Suppressor macrophage treated with lipopolysaccharide for 4 hours (primary cell): ENCODE results near the gene SWI5.
"Not testable (repeated sequence)": the region's sequence is repeated elsewhere in the genome, so short reads cannot be mapped to it uniquely, and the experiment has no call there.

ENCODE experiments used
- DNase-seq: peaks from one replicate; pipeline ENCODE4 v3.0.0-alpha.2; 2020

The SWI5 gene

DNA sequence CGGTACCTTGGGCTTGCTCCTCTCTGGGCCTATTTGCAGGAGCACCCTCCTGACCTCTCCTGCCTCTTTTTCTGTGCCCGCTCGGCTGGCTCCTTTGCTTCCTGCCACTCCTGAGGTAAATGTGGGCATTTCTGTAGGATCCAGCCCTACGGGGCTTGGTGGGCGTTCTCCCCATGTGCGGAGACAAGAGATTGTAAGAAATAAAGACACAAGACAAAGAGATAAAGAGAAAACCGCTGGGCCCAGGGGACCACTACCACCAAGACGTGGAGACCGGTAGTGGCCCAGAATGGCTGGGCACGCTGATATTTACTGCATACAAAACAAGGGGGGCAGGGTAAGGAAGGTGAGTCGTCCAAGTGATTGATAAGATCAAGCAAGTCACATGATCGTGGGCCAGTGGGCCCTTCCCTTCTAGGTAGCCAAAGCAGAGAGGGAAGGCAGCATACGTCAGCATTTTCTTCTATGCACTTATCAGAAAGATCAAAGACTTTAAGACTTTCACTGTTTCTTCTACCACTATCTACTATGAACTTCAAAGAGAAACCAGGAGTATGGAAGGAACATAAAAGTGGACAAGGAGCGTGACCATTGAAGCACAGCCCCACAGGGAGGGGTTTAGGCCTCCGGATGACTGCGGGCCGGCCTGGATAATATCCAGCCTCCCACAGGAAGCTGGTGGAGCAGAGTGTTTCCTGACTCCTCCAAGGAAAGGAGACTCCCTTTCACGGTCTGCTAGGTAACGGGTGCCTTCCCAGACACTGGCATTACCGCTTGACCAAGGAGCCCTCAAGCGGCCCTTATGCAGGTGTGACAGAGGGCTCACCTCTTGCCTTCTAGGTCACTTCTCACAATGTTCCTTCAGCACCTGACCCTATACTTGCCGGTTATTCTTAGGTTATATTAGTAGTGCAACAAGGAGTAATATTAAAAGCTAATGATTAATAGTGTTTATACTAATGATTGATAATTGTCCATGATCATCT lies 3.3 kb downstream of the SWI5 start:
- DNase-seq, result not testable (repeated sequence)

DNA sequence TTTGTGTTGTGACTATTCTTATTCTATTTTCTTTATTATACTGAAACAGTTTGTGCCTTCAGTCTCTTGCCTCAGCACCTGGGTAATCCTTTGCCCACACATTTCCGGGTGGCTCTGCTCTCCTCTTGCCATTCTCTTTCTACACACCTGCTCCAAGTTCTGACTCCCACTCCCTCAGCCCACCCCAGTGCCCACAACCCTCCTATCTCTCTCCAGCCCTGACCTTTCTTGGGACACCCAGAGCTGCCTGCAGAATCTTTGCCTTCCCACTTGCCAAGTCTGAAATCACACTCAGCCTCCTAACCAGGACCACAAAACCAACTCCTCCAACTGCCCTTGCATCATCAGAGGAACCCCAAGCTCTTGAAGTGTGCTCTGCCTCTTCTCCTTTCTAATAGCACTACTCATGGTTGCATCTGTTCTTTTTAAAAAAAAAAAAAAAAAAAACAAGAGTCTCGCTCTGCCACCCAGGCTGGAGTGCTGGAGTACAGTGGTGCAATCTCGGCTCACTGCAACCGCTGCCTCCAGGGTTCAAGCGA lies 4.1 kb downstream of the SWI5 start:
- no peak for DNase-seq

DNA sequence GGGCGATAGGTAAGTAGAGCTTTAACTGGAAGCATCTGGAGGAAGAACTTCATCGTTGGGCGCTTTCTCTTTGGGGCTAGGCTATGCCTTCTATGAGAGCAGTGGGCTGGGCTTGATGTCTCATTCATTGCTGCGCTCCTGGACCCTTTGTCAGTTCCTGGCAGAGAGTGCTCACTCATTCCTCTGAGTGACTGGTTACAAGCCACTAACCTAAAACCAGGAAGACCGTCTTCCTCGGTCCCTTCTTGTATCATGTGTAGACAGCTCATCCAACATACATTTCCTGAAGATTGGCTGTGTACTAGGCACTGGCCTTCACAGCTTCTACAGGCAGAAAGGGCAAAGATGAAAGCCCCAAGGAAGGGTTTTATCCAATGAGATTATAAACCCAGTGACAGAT lies 6.4 kb downstream of the SWI5 start:
- DNase-seq, result no peak

DNA sequence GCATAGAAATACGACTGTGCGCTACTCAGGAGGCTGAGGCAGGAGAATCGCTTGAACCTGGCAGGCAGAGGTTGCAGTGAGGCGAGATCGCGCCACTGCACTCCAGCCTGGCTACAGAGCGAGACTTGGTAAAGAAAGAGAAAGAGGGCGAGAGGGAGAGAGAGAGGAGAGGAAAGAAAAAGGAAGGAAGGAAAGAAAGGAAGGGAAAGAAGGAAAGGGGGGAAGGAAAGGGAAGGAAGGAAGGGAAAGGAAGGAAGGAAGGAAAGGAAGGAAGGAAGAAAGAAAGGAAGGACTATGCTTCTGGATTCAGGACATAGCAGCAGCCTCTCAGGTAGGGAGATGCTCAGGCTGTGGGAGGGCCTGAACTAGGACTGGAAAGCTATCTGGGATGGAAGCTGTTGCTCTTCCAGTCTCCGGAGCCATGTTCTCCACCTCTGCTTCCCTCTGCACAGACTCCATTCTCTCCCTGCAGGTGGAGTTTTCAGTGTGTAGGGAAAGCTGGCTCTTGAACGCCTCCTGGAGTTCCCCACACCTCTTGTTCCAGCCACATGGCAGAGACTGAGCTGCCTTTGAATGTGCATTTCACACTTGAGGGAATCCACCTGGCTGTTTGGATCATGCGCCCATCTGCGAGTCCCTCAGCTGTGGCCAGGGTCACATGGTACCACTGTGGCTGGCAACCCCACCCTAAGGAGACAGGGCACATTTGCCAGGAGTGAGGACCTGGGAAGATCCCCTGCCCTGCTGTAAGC lies 9.1 kb downstream of the SWI5 start:
- no peak for DNase-seq

DNA sequence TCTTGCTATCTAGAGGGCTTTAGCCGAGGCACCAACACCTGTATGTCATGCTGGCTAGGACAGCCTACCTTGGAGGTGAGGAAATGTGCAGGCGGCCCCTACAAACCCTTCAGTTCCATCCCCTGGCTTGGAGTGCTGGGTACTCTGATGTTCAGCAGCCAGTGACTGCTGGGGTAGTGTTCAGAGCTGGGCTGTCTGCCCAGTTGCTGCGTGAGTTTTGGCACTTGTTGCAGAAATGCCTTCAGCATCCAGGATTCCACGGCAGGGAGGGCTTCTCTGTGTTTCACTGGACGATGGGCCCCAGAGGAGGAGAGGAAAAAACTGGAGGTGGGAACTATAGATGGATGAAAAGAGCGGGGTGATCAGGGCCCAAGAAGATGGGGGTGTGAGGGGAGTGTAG lies 10.4 kb downstream of the SWI5 start:
- DNase-seq, result no peak

DNA sequence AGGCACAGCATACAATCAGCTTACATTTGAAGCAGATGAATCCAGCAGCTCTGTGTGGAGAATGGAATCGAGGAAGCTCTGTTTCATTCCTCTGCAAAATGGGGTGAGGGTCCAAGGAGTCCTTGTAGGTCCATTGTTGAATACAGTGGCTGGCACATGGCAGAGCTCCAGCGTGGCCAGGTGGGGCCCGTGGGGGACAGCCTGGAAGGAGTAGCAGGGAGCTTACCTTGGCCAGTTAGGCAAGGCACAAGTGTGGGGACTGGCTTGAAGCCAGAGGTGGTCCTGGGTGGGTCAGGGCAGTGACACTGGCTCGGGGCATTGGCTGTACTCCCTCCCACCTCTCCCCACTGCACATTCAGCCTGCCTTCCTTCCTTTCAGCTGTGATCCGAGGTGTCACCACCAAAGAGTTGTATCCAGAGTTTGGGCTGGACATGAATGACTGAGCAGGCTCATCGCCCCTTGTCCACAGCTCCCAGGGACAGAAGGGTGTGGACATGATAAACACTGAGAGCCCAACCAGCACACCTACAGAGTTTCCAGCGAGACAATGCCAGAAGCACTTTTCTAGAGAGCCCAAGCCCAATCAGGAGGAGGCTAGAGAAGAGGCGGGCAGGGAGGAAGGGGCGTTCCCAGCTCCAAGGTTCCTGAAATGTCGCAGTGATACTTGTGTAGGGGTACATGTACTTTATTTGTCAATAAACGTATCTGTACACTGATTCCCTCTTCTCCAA lies 12.4 kb downstream of the SWI5 start:
- DNase-seq, result no peak

DNA sequence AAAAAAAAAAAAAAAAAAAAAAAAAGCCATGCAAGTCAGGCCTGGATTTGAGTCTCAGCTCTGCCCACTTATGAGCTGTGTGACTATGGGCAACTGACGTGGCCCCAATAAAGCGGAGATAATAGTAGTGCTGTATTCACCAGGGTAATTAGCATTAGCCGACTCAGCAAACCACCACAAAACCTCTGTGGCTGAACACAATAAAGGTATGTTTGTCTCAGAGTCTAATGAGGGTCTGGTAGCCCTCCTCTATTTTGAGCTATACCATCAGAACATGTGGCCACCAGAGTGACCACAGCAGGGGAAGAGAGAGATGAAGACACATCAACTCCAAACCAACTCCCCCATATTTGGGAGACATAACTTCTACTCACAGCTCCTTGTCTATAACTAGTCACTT lies 15.9 kb downstream of the SWI5 start:
- no peak for DNase-seq

DNA sequence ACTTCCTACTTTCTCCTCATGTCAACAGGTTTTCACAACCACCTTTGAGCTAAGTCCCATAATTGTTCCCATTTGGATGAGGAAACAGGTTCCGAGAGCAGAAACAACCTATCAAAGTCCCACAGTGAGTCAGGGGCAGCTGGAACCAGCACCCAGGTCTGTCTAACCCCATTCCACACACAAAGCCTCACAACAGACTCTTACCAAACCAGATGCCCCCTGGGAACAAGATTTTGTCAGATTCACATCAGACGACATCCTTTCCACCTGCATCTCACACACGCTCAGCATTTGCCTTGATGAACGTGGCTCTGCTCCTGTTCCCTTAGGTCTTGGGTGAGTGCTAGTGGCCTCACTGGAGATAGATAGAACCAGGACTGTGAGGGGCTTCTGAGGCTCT lies 17.0 kb downstream of the SWI5 start:
- no peak for DNase-seq

DNA sequence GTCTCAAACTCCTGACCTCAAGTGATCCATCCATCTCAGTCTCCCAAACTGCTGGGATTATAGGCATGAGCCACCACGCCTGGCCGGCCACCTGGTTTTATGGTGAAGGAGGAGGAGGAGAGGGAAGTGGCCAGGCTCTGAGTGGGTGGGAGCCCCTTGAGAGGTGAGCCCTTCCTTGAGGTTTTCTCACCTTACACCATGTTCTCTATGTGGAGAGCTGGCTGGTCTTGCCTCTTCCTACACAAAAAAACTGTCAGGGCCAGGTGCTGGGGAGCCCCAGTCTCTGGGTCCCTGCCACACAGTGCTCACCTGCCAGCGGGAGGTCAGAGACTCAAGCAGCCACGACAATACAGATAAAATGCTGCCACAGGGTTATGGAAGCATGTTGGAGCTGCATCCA lies 18.1 kb downstream of the SWI5 start:
- DNase-seq, result no peak

DNA sequence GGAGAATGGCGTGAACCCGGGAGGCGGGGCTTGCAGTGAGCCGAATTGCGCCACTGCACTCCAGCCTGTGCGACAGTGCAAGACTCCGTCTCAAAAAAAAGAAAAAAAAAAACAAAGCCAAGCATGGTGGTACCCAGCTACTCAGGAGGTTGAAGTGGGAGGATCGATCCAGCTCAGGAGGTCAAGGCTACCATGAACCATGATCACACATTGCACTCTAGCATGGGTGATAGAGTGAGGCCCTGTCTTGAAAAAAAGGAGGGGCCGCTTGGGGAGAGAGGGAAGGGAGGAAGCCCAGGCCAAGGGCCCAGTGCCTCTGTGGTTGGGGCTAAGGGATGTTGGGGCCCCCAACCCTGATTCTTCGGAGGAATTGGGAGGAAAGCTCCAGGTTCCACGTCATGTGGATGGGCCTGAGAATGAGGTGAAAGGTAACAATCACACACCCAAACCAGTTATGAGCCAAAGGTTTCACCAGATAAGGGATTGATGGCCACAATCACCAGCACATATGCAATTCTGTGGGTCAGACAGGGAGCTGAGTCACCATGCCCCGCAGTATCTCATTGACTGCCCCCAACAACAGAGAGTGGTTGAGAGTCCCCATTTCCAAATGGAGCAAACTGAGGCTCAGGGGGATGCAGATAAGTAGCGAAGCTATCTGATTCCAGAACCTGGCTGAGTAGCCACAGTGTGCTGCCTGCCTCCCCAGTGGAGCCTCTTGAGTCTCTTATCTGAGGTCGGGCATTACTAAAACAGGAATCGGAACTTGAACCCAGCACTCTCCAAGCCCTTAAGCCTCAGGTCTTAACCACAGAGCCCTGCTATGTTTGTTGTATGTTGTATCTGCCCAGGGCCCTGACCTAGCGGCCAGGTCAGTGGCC lies 20.5 kb downstream of the SWI5 start:
- DNase-seq, result no peak

DNA sequence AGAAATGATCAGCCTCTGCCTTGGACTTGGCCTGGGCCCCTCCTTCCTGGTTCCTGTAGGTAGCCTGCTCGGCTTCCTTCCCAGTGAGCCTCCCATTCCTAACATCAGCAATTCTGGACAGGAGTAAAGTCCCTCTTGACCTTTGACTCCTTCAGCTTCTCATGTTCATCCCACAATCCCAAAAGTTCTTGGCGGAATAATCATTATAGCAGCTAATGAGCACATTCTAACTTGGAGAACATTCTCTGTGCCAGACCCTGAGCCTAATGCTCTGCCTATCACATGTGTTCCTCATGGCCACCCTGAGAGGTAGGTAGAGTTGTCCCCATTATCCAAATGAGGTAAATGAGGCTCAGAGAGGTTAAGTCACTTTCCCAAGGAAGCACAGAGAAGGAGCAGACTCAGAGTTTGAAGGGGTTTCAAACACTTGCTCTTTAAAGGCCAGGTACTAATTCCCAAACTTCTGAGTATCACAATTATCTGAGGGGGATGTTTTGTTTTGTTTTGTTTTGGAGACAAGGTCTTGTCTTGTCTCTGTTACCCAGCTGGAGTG lies 21.2 kb downstream of the SWI5 start:
- DNase-seq, result no peak

DNA sequence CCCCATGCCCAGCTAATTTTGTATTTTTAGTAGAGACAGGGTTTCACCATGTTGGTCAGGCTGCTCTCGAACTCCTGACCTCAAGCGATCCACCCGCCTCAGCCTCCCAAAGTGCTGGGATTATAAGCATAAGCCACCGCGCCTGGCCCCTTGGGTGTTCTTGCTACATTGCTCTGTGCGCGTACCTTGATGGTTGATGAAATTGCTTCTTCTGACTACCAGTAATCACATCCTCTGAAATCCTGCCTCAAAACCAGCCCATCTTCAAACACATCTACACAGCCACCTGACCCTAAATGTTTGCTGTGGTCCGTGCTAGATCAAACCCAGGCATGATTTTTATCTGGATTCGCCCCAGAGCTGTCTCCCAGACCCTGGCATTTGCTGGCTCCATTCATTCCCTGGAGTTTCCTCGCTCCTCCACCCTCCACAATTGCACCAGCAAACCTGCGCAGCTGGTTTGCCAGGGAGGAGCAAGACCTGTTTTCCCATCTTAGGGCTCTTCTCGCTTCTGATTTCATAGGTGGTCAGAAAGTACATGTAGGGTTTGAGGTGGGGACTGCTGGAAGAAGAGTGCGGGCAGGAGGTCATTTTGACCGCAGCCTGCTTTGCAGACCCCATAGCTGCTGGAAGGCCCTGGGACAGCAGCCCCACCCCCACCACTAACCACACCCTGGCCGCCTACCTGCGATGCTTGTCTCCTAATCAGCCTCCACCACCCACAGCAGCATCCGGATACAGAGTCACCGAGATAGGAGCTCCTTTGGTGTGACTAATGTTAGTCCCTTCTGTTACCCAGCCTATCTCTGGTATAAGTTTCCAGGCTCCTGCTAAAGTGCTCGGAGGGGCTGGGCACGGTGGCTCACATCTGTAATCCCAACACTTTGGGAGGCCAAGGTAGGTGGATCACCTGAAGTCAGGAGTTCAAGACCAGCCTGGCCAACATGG lies 22.7 kb downstream of the SWI5 start:
- no peak for DNase-seq

DNA sequence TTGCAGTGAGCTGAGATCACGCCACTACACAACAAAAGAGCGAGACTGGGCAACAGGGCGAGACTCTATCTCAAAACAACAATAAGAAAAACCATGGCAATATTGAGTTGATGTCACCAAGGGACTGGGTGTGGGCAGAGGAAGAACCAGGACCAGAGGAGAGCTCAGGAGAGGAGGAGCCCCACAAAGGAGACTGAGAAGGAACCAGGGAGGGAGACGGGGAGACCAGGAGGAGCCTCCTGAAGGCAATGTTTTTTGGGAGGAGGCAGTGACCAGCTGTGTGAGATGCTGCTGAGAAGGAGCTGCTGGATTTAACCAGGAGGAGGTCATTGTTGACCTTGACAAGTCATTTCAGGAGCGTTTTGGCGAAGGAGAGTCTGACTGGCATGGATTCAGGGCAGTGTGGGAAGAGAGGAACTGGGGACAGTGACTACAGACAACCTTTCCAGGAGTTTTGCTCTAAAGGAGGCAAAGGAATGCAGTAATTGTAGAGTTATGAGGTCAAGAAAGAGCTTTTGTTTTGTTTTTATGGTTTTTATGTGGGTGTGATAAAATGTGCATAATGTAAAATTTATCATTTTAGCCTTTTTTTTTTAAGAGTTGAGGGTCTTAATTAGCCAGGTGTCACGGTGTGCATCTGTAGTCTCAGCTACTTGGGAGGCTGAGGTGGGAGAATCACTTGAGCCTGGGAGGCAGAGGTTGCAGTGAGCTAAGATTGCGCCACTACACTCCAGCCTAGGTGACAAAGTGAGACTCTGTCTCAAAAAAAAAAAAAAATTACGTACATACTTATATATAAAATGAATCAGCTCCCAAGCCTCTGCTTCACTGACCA lies 28.3 kb downstream of the SWI5 start:
- DNase-seq, result no peak

DNA sequence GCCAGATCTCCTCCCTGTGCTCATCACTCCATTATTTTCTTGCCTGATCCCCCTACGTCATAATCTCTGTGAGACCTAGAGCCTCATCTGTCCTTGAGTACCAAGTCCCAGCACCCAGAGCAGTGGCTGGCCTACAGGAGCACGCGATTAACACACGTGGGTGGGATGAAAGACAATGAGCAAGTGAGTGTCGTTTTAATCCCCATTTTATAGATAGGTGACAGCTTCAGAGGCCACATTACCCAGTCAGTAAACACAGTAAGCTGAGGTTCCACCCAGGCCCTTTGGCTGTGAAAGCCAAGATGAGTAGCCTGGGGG lies 28.9 kb downstream of the SWI5 start:
- DNase-seq, result no peak

DNA sequence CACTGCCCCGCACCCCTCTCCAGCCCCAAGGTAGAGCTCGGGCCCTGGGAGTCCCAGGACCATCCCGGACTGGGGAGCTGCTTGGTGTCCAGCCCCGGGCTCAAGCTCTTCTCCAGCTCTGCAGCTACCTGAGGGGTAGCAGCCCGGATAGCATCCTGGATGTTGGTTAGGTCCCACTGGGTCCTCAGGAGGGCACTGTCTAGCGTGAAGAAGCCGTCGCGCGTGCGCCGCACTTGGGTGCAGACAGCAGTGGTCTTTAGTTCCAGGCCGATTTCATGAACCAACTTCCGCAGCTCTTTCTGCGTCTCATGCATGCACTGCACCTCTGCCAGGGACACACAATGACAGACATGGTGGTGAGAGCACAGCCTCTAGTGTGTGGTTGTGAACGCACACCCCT lies 33.5 kb downstream of the SWI5 start:
- no peak for DNase-seq

DNA sequence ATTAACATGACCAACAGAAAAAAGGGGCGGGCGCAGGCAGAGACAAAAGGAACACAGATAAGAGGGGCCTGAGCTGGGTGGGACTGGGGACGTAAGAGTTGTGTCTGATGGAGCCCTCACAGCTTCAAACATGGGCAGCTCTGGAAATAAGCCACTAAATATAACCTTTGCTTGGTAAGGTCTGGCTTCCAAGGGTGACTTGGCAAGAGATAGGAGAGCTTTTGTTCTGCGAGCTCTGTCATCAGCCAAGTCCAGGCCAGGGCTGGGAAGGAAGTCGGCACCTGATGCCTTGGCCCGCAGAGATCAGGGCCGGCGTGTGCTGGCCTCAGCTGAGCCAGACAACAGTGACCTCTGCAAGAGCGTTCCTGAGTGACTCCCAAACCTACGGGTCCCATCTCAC lies 34.4 kb downstream of the SWI5 start:
- no peak for DNase-seq

DNA sequence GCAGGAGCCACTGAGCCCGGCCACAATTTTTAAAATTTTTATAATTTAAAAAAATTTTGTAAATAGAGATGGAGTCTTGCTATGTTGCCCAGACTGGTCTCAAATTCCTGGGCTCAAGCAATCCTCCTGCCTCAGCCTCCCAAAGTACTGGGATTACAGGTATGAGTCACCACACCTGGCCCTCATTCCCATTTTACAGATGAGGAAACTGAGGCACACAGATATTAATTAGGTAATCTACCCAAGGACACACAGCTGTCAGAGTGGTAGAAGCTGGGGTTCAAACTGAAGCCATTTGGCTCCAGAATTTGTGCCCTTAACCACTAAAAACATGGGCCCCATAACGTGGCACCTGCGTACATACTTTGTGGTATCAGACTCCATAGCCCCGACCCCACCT lies 38.6 kb downstream of the SWI5 start:
- no peak for DNase-seq

DNA sequence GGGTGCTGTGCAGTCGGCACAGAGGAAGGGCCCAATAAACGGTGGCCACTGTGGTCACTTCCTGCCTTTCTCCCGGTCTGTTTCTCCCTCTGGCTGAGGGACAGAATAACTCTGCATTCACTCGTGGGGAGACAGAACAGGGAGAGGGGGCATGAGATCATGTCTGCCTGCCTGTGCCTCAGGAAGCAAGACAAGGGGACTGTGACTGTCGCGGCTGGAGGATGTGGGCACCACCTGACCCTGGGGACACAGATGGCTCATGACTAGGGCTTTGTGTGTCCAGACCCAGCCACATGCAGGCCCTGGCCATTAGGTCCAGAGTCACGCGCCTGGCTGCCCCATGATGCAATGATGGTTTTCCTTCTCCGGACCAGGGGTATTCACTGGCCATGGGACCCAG lies 40.3 kb downstream of the SWI5 start:
- no peak for DNase-seq

DNA sequence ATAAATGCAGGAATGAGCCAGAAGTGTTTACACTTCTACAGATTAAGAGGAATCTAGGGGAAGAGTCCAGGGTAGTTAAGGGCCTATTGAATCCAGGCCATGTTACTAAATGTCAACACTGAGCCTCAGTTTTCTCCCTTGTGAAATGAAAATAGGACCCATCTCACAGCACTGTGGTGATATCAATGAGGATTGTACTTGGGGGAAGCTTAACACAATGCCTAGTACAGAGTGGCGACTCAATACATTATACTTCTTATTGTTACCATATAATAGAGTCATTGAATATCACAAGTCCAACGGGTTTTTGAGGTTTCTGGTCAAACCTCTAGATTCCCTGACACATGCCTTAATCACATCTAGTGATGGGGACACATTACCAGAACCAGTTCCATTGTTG lies 41.6 kb downstream of the SWI5 start:
- no peak for DNase-seq

DNA sequence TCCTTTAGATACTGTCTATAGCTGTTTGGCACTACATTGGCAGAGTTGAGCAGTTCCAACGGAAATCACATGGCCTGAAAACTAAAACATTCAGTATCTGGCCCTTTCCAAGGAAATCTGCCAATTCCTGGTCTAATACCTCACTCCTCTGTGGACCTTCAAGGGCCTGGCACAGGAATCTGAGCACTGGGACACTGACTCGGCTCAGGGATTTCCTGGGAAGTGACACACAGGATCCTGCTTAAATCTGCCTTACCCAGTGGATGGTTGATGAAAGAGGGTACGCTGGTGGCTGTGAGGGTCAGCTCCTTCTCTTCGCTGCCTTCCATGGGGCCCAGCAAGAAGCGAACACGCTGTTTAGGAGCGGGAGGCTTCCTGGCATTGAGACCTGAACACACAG lies 45.3 kb downstream of the SWI5 start:
- no peak for DNase-seq
